ENCODE results near the gene DPEP1. TPM values are rescaled to one million over a fixed set of nuclear protein-coding genes. Genes with fewer than 3 reads are reported as not detected.

DPEP1 gene
- total RNA-seq, 2 experiments from 2014 or later = not detected

- ChIA-PET POLR2A (interaction anchor here (0.5 to 1.8 kb wide), 3 partner anchors 10 to 289 kb away, joined by 3 to 5 read pairs (median 4); no protein-coding TSS in a partner anchor), CTCF (interaction anchor here (0.6 to 1.5 kb wide), 8 partner anchors 10 to 285 kb away, joined by 3 to 5 read pairs (median 4); no protein-coding TSS in a partner anchor)
- intact Hi-C loops (cut with micrococcal nuclease) = loop anchor here (5.0 kb wide), 1 partner anchor 67 kb away; no protein-coding TSS in a partner anchor
- no peak for DNase-seq
- Mint-ChIP-seq H3K4me3 (peak within 1 kb of the TSS; percentile 47), H3K27ac (no peak within 1 kb of the TSS), H3K4me1 (ENCODE audit: low read depth) (peaks cover 8% of the 10 kb centered on the region), H3K9me3 (no peaks in the 10 kb centered on the region), H3K36me3 (ENCODE audit: low read depth) (peaks cover 2% of the 10 kb centered on the region), H3K27me3 (peaks cover 10% of the 10 kb centered on the region)
- TF ChIP-seq CTCF (IDR thresholded peaks at IDR 0.05) = no peak
- ATAC-seq = peak; percentile 37
These were observed 37.9 kb upstream of the DPEP1 start, which contains the start of gene CPNE7 for GRCh38 chr16:89575247-89576152. Gene CPNE7, plus strand, starts transcription at chr16:89575758. Its CDS starts 140 bp downstream, at chr16:89575898.

- intact Hi-C loops (cut with micrococcal nuclease) = loop anchor here (5.0 kb wide), 1 partner anchor 66 kb away; no protein-coding TSS in a partner anchor
- Mint-ChIP-seq H3K4me3 (peak overlapping the region; percentile 31), H3K27ac (no peak overlapping the region), H3K9me3 (no peaks in the 10 kb centered on the region), H3K27me3 (peaks cover 10% of the 10 kb centered on the region), H3K36me3 (ENCODE audit: low read depth) (peaks cover 2% of the 10 kb centered on the region), H3K4me1 (ENCODE audit: low read depth) (peaks cover 8% of the 10 kb centered on the region)
- CTCF ChIA-PET = interaction anchor here (0.7 to 1.5 kb wide), 7 partner anchors 11 to 284 kb away, joined by 3 to 5 read pairs (median 4); no protein-coding TSS in a partner anchor
- no peak for ATAC-seq
- no peak for TF ChIP-seq CTCF (IDR thresholded peaks at IDR 0.05)
- POLR2A ChIA-PET = interaction anchor here (0.5 to 1.8 kb wide), 4 partner anchors 11 to 289 kb away, joined by 3 to 5 read pairs (median 4); no protein-coding TSS in a partner anchor
- no peak for DNase-seq
These were observed 37.0 kb upstream of the DPEP1 start for GRCh38 chr16:89576153-89577054.

- H3K36me3 Mint-ChIP-seq (ENCODE audit: low read depth) = peaks cover 2% of the 10 kb centered on the region
- H3K4me1 Mint-ChIP-seq (ENCODE audit: low read depth) = peaks cover 3% of the 10 kb centered on the region
- no peaks in the 10 kb centered on the region for H3K9me3 Mint-ChIP-seq
- DNase-seq = no peak
- POLR2A ChIA-PET = interaction anchor here (0.8 to 1.8 kb wide), 3 partner anchors 11 to 16 kb away, joined by 3 to 5 read pairs (median 3); no protein-coding TSS in a partner anchor
- no peak for TF ChIP-seq CTCF (IDR thresholded peaks at IDR 0.05)
- H3K27me3 Mint-ChIP-seq = peaks cover 10% of the 10 kb centered on the region
- ATAC-seq = no peak
- intact Hi-C loops (cut with micrococcal nuclease) = loop anchor here (5.0 kb wide), 1 partner anchor 65 kb away; no protein-coding TSS in a partner anchor
- H3K27ac Mint-ChIP-seq = no peak overlapping the region
- CTCF ChIA-PET = no interaction called here
- H3K4me3 Mint-ChIP-seq = peak overlapping the region; percentile 31
These were observed 36.2 kb upstream of the DPEP1 start for GRCh38 chr16:89577055-89577759.

- Mint-ChIP-seq H3K4me3 (no peak overlapping the region), H3K27ac (no peak overlapping the region), H3K27me3 (peaks cover 2% of the 10 kb centered on the region), H3K36me3 (ENCODE audit: low read depth) (peaks cover 2% of the 10 kb centered on the region), H3K4me1 (ENCODE audit: low read depth) (no peaks in the 10 kb centered on the region), H3K9me3 (no peaks in the 10 kb centered on the region)
- CTCF ChIA-PET = no interaction called here
- POLR2A ChIA-PET = no interaction called here
- ATAC-seq = no peak
- intact Hi-C loops (cut with micrococcal nuclease) = loop anchor here (5.0 kb wide), 1 partner anchor 63 kb away; no protein-coding TSS in a partner anchor
- DNase-seq = no peak
- TF ChIP-seq CTCF (IDR thresholded peaks at IDR 0.05) = no peak
These were observed 34.1 kb upstream of the DPEP1 start for GRCh38 chr16:89579351-89579750.

All from activated CD8-positive, alpha-beta T cell treated with anti-CD3 and anti-CD28 coated beads for 36 hours (primary cell).